Measurements from ENCODE around the gene TLNRD1.
A peak's percentile ranks its signal among the peaks of the same experiment; 100 is the strongest.

TLNRD1 gene

GRCh38 chr15:80985981-80986380, 14.7 kb upstream of the TLNRD1 start:
- H3K4me3 ChIP-seq (ENCODE audit: low read depth, low read length), result no peak overlapping the region
- no peak for DNase-seq (ENCODE audit: low read depth, low spot score)
- in situ Hi-C loops (cut with HindIII; ENCODE audit: low sequenced_read_pairs), result no loop called here
- TF ChIP-seq CTCF (IDR thresholded peaks at IDR 0.05; ENCODE audit: low read depth, low read length), result no peak

GRCh38 chr15:80986487-80986886, 14.2 kb upstream of the TLNRD1 start:
- DNase-seq (ENCODE audit: low read depth, low spot score), result no peak
- in situ Hi-C loops (cut with HindIII; ENCODE audit: low sequenced_read_pairs), result no loop called here
- no peak overlapping the region for H3K4me3 ChIP-seq (ENCODE audit: low read depth, low read length)
- TF ChIP-seq CTCF (IDR thresholded peaks at IDR 0.05; ENCODE audit: low read depth, low read length), result no peak

GRCh38 chr15:80988148-80988796, 12.5 kb upstream of the TLNRD1 start:
- TF ChIP-seq CTCF (IDR thresholded peaks at IDR 0.05; ENCODE audit: low read depth, low read length), result no peak
- peak overlapping the region; percentile 97 for H3K4me3 ChIP-seq (ENCODE audit: low read depth, low read length)
- no peak for DNase-seq (ENCODE audit: low read depth, low spot score)
- in situ Hi-C loops (cut with HindIII; ENCODE audit: low sequenced_read_pairs), result no loop called here

GRCh38 chr15:80989081-80989517, 11.6 kb upstream of the TLNRD1 start:
- in situ Hi-C loops (cut with HindIII; ENCODE audit: low sequenced_read_pairs), result no loop called here
- peak overlapping the region; percentile 97 for H3K4me3 ChIP-seq (ENCODE audit: low read depth, low read length)
- no peak for DNase-seq (ENCODE audit: low read depth, low spot score)
- TF ChIP-seq CTCF (IDR thresholded peaks at IDR 0.05; ENCODE audit: low read depth, low read length), result no peak

GRCh38 chr15:80989518-80990478, 10.9 kb upstream of the TLNRD1 start, which contains the start of gene MESD:
MESD (minus strand) TSS chr15:80989819; CDS start chr15:80989791, 28 bp downstream.
- in situ Hi-C loops (cut with HindIII; ENCODE audit: low sequenced_read_pairs), result no loop called here
- peak within 1 kb of the TSS; percentile 97 for H3K4me3 ChIP-seq (ENCODE audit: low read depth, low read length)
- no peak for TF ChIP-seq CTCF (IDR thresholded peaks at IDR 0.05; ENCODE audit: low read depth, low read length)
- DNase-seq (ENCODE audit: low read depth, low spot score), result peak; percentile 96

- TF ChIP-seq CTCF (IDR thresholded peaks at IDR 0.05; ENCODE audit: low read depth, low read length), result no peak
- in situ Hi-C loops (cut with HindIII; ENCODE audit: low sequenced_read_pairs), result no loop called here
- no peak overlapping the region for H3K4me3 ChIP-seq (ENCODE audit: low read depth, low read length)
- DNase-seq (ENCODE audit: low read depth, low spot score), result no peak
Observed at GRCh38 chr15:80990955-80991354, 9.8 kb upstream of the TLNRD1 start.
